ACHN (cell line): ENCODE data around the gene MYL7.
A peak's percentile ranks its signal among the peaks of the same experiment; 100 is the strongest.

Experiments used
- DNase-seq: peaks from one replicate; pipeline ENCODE4 v3.0.0-alpha.2; 2015
- in situ Hi-C: cut with HindIII; loops from 2 replicates; pipeline ENCODE4 v1.10.0; 2017; ENCODE audit warnings: low sequenced_read_pairs, low pct_ligation_motif_present, low pct_unique_long_range_greater_than_20kb

The MYL7 gene

GRCh38 chr7:44154703-44155102 lies 13.6 kb upstream of the MYL7 start:
- in situ Hi-C loops = no loop called here
- DNase-seq = no peak

GRCh38 chr7:44153948-44154335 lies 12.8 kb upstream of the MYL7 start:
- DNase-seq = no peak
- in situ Hi-C loops = no loop called here

GRCh38 chr7:44152971-44153947 lies 12.1 kb upstream of the MYL7 start:
- DNase-seq = no peak
- in situ Hi-C loops = no loop called here

- DNase-seq = no peak
- in situ Hi-C loops = no loop called here
Observed at GRCh38 chr7:44151956-44152355, 10.8 kb upstream of the MYL7 start.

GRCh38 chr7:44150966-44151941 lies 10.1 kb upstream of the MYL7 start:
- DNase-seq = no peak
- in situ Hi-C loops = no loop called here

GRCh38 chr7:44150466-44150832 lies 9.3 kb upstream of the MYL7 start:
- in situ Hi-C loops = no loop called here

GRCh38 chr7:44149571-44150465 lies 8.7 kb upstream of the MYL7 start:
- no peak for DNase-seq
- in situ Hi-C loops = no loop called here

More at GRCh38 chr7:44150466-44150832, 9.3 kb upstream of the MYL7 start:
- DNase-seq = no peak

- in situ Hi-C loops = no loop called here
Observed at GRCh38 chr7:44148961-44149536, 7.9 kb upstream of the MYL7 start.

GRCh38 chr7:44148166-44148565 lies 7.0 kb upstream of the MYL7 start:
- no peak for DNase-seq
- in situ Hi-C loops = no loop called here

More at GRCh38 chr7:44148961-44149536, 7.9 kb upstream of the MYL7 start:
- DNase-seq = no peak

GRCh38 chr7:44147026-44147991 lies 6.2 kb upstream of the MYL7 start:
- DNase-seq = no peak

GRCh38 chr7:44145969-44146911 lies 5.1 kb upstream of the MYL7 start:
- peak; percentile 68 for DNase-seq
- in situ Hi-C loops = no loop called here

More at GRCh38 chr7:44147026-44147991, 6.2 kb upstream of the MYL7 start:
- in situ Hi-C loops = no loop called here

GRCh38 chr7:44145479-44145968 lies 4.4 kb upstream of the MYL7 start:
- DNase-seq = no peak

GRCh38 chr7:44144968-44145478 lies 3.9 kb upstream of the MYL7 start:
- no peak for DNase-seq
- in situ Hi-C loops = no loop called here

More at GRCh38 chr7:44145479-44145968, 4.4 kb upstream of the MYL7 start:
- in situ Hi-C loops = no loop called here

- DNase-seq = no peak
- in situ Hi-C loops = no loop called here
Observed at GRCh38 chr7:44144426-44144967, 3.4 kb upstream of the MYL7 start.

- in situ Hi-C loops = no loop called here
Observed at GRCh38 chr7:44143646-44144250, 2.6 kb upstream of the MYL7 start.

More at GRCh38 chr7:44143646-44144250, 2.6 kb upstream of the MYL7 start:
- no peak for DNase-seq
